Superior temporal gyrus (tissue), 1 donor: Measurements from ENCODE around the gene NPHS1.
"Not testable (repeated sequence)": the region's sequence is repeated elsewhere in the genome, so short reads cannot be mapped to it uniquely, and the experiment has no call there.

Experiments
- DNase-seq: peaks from one replicate; pipeline ENCODE4 v3.0.0-alpha.2; 2016; ENCODE audit errors: extremely low spot score

The NPHS1 gene

DNA sequence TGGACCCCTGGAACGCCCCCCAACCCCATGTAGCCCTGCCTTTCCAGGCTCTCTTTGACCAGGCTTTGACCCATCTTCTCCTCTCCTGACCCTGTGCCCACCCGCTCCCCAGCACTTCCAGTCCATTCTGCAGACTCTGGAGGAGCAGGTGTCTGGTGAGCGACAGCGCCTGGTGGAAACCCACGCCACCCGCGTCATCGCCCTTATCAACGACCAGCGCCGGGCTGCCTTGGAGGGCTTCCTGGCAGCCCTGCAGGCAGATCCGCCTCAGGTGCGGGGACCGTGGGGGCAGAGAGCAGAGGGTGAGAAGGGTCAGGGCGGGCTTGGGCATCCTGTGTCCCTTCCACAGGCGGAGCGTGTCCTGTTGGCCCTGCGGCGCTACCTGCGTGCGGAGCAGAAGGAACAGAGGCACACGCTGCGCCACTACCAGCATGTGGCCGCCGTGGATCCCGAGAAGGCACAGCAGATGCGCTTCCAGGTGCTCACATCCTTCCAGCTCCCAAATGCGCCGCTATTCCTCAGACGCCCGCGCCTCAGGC lies 22.2 kb upstream of the NPHS1 start:
- DNase-seq = no peak

DNA sequence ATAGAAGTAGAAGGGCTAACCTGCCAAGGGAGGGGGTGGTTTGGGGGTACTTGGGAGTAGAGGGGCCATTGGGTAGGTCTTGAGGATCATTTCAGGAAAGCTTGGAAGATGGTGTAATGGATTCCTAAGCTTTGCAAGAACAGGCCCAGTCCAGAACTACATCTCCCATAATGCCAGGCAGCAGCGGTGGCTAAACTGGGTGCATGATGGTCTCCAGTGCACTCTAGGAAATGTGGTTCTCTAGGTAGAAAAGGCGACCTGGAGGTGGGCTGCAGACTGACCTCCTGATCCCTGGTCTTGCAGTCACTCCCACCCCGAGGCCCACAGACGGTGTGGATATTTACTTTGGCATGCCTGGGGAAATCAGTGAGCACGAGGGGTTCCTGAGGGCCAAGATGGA lies 19.9 kb upstream of the NPHS1 start:
- DNase-seq = no peak

DNA sequence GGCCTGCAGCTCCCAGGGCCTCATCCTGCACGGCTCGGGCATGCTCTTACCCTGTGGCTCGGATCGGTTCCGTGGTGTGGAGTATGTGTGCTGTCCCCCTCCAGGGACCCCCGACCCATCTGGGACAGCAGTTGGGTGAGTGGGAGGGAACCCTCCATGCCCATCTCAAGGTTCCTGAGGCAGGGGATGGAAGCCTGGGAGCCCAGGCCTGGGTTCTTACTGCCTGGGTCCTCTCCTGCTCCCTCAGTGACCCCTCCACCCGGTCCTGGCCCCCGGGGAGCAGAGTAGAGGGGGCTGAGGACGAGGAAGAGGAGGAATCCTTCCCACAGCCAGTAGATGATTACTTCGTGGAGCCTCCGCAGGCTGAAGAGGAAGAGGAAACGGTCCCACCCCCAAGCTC lies 19.3 kb upstream of the NPHS1 start:
- no peak for DNase-seq

DNA sequence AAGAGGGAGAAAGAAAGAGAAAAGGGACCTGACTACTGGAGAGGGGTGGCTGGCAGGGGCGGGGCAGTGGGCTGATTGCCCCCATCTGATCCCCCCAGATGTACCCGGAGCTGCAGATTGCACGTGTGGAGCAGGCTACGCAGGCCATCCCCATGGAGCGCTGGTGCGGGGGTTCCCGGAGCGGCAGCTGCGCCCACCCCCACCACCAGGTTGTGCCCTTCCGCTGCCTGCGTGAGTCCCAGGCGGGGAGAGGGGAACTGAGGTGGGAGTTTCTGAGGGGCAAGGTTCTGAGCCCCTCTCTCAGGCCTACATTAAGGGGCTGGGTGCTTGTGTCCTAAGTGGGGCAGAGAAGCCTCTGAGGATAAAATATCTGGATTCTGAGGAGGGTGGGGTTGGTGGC lies 18.5 kb upstream of the NPHS1 start:
- DNase-seq = no peak

DNA sequence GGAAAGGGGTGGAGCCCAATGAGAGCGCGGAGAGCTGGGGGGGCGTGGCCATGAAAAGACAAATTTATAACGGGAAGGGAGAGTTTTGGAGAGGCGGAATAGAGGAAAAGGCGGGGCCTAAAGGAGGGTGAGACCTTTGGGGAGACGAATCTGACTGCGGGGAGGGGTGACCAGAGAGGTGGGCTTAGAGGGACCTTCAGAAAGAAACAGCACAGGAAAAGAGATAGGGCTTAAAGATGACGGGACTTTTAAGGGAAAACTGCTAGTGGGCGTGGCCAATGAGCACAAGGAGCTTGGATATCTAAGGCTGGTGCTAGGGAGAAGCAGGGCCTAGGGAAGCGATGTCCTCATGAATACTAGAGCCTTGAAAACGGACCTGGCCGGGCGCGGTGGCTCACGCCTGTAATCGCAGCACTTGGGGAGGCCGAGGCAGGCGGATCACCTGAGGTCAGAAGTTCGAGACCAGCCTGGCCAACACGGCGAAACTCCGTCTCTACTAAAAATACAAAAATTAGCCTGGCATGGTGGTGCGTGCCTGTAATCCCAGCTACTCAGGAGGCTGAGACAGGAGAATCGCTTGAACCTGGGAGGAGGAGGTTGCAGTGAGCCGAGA lies 17.9 kb upstream of the NPHS1 start:
- DNase-seq = not testable (repeated sequence)

DNA sequence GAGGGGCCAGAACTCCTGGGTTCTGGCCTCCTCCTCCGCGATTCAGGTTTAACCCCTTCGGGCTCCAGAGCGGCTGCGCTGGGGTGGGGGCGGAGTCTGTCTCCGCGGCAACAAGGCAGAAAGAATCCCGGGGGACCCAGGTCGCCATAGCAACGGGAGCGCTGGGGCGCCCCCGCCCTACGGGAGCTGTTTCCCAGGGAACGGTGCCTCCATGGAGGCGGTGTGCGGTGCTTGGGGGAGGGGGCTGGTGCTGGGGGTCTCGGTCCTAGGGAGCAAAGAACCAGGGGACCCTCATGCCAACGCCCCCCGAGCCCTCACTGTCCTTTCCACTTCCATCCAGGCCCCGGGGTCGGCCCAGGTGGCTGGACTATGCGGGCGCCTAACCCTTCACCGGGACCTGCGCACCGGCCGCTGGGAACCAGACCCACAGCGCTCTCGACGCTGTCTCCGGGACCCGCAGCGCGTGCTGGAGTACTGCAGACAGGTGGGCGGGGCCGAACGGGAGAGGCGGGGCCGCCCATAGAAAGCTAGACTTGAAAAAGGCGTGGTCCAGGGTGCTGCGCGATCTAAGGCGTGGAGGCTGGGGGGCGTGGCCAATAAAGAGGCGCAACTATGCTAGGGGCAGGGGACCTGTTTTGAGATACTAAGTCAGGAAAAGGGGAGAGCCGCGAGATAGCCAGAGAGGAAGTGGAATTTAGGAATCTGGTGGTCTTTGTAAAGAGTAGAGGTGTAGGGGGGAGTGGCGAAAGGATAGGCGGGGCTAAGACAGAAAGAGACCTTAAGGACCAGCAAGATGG lies 17.2 kb upstream of the NPHS1 start:
- DNase-seq = peak; percentile 82

DNA sequence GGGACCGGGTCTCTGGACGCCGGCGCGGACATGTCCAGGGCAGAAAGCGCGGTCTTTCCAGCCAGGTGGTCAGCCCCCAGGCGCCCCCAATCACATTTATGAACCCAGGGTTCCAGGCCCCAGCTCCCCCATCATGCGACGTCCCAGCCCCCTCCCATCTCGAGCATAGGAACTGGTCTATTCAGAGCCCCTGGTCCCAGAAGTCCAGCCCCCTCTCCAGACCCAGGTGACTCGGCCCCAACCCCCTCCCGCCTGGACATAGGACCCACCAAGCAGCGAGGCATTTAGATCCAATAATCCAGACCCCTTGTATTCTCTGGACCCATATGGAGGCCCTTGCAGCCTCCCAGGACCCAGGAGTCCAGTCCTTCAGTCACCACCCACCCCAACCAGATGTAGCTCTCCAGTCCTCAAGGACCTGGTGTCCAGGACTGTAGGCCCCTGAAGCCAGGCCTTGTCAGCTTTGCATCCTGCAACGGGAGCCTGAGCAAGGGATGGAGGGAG lies 16.6 kb upstream of the NPHS1 start:
- DNase-seq = no peak

DNA sequence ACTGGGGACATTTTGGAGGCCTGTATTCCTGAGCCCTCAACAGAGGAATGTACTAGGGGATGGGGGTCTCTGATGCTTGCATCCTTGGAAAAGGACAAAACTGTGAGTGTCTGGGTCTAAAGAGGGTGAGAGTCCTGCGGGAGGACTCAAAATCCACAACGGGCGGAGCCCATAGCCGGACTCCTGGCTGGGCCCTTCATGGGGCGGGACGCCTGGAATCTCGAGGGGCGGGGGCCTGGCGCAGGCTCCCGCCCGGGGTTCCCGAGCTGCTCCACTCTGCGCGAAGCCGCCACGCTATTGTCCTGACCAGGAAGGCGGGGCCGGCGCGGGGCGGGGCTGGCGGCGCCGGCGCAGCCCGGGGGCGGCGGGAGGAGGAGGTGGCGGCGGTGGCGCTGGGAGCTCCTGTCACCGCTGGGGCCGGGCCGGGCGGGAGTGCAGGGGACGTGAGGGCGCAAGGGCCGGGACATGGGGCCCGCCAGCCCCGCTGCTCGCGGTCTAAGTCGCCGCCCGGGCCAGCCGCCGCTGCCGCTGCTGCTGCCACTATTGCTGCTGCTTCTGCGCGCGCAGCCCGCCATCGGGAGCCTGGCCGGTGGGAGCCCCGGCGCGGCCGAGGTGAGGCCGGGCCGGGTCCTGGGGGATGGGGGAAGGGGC lies 16.0 kb upstream of the NPHS1 start, which contains the start of gene APLP1:
Gene APLP1, plus strand, starts transcription at position 403 of the 651 bp plus-strand sequence. Its CDS starts 63 bp downstream, at position 466.
- DNase-seq = peak; percentile 84

DNA sequence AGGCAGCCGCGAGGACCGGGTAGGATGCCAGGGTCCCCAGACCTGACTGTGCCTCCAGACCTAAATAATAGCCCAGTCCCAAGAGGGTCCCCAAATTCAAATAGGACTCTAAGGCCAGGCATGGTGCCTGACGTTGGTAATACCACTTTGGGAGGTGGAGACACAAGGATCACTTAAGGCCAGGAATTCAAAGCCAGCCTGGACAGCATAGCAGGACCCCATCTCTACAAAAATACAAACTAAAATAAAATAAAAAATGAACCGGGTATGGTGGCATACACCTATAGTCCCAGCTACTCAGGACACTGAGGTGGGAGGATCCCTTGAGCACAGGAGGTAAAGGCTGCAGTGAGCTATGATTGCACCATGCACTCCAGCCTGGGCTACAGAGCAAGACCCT lies 10.7 kb upstream of the NPHS1 start:
- DNase-seq = no peak

DNA sequence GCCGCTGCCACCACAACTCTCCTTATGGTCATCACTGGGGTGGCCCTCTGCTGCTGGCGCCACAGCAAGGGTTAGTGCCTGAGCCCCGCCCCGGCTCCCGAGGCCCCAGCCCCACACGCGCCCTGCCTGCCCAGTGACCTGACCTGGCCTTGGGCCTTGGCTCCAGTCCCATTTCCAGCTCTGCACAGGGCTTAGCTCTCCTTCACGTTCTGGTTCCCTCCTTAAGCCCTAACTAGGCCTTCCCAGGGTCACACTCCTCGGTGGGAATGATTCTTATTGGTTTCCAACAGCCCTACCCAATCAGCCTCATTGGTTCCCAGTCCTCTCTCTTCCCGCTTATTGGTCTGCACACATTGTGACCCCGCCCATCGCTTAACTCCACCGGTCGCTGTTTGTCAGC lies 10.2 kb upstream of the NPHS1 start:
- DNase-seq = no peak

DNA sequence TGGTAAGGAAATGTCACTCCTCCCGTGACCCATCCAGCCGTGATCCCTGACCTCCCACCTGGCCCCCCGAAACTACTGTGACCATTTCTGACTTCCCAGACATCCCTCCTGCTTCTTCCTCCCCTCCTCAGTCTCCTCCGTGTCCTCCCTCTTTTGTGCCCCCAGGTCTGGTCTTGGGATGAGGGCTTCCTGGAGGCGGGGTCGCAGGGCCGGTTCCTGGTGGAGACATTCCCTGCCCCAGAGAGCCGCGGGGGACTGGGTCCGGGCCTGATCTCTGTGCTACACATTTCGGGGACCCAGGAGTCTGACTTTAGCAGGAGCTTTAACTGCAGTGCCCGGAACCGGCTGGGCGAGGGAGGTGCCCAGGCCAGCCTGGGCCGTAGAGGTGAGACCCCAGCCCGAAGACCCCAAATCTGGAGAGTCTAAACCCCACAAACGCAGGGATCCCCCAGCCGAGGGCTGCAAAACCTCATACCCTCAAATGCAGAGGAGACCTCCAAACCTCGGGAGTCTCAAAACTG lies 9.4 kb upstream of the NPHS1 start:
- no peak for DNase-seq

DNA sequence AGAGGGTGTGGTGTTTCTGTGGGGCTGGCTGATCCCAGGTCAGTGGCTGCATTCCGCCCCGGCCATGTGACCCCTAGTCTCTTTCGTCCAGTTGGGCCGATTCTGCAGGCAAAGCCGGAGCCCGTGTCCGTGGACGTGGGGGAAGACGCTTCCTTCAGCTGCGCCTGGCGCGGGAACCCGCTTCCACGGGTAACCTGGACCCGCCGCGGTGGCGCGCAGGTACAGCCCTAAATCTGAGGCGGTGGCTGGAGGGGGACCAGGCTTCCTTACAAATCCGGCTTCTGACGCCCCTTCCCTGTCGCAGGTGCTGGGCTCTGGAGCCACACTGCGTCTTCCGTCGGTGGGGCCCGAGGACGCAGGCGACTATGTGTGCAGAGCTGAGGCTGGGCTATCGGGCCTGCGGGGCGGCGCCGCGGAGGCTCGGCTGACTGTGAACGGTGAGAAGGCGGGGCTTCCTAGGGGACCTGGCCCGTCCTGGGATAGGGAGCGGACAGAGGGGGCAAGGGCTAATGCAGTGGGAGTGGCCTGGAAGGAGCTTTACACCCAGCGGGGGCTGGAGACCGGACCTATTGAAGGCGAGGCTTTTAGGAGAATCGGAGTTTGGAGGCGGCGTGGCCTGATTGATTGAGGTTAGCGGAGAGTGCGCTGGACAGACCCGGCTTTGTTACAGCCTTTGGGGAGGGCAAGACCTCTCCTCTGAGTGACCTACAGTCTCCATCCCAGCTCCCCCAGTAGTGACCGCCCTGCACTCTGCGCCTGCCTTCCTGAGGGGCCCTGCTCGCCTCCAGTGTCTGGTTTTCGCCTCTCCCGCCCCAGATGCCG lies 8.7 kb upstream of the NPHS1 start:
- DNase-seq = no peak

DNA sequence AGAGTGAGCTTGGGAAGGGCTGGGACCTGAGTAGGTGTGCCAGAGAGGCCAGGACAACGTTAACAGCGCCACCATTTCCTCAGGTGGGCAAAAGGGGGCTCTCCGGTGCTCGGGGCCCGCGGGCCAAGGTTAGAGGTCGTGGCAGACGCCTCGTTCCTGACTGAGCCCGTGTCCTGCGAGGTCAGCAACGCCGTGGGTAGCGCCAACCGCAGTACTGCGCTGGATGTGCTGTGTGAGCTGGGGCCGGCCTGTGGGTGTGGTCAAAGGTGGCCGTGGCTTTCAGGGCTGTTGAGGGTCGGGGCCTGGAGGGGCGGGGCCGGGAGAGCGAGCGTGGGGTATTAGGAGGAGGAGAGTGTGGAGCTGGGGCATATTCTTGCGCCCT lies 8.1 kb upstream of the NPHS1 start:
- no peak for DNase-seq

DNA sequence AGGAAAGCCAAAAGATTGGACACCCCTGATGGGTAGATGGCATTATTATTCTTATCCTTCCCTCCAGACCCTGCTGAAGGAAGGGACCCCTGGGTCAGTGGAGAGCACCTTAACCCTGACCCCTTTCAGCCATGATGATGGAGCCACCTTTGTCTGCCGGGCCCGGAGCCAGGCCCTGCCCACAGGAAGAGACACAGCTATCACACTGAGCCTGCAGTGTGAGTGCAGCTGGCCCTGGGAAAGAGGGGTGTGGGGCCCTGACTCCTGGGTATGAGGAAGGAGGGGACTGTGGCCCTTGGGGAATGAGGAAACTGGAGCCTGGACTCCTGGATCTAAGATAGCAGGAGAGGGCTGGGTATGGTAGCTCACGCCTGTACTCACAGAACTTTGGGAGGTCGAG lies 7.1 kb upstream of the NPHS1 start:
- no peak for DNase-seq

DNA sequence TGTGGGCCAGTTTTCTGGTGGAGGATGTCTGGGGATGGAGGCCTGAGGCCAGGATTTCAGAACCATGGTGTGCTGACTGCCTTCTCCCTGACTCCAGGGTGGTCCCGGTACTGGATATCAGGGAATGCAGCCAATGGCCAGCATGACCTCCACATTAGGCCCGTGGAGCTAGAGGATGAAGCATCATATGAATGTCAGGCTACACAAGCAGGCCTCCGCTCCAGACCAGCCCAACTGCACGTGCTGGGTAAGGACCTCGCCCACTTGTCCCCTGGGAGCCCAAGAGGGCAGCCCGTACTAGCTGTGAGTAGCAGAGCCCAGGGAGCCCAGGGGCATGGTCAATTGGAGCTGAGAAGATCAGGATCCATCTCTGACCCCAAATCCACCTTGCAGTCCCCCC lies 6.0 kb upstream of the NPHS1 start:
- no peak for DNase-seq

DNA sequence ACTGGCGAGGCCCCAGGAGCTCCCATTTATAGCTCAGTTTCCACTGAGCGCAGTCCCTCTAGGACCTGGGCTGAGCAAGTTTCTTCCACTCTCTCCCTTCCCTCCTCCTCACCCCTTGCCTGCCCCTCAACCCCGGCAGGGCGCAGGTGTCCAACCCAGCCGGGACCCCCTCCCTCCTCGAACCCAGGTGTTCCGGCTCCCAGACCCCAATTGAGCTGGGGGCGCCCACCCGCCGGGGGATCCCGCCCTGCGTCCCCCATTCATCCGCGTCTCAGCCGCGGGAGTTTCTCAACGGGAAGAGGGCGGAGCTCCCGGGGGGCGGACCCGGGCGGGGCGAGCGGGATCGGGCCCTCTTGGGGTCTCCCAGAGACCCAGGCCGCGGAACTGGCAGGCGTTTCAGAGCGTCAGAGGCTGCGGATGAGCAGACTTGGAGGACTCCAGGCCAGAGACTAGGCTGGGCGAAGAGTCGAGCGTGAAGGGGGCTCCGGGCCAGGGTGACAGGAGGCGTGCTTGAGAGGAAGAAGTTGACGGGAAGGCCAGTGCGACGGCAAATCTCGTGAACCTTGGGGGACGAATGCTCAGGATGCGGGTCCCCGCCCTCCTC lies 4.3 kb upstream of the NPHS1 start, which contains the start of gene KIRREL2:
Gene KIRREL2, plus strand, starts transcription at position 366 of the 604 bp plus-strand sequence. Its CDS starts 209 bp downstream, at position 575.
- no peak for DNase-seq

DNA sequence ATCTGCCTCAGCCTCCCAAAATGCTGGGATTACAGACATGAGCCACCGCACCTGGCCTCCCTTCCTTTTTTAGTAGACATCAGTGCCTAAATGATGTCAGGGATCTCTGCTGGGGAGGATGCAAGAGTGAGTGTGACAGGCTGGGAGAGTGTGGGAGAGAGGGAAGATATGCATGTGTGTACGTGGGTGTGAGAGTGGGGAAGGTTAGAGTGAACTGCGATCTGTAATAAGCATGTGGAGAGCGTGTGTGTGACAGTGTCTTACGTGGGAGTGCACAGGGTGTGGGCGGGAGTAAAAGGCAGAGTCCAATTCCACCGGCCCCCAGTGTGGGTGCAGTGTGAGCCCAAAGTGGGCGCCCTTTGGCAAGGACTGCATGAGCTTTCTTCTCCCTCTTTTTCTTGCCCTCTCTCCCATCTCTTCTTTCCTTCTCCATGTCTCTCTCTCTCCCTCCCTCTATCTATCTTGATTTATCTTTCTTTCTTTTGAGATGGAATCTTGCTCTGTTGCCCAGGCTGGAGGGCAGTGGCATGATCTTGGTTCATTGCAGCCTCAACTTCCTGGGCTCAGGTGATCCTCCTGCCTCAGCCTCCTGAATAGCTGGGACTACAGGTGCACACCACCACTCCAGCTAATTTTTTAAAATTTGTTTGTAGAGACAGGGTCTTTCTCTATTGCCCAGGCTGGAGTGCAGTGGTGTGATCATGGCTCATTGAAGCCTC lies 893 bp upstream of the NPHS1 start:
- DNase-seq = no peak

DNA sequence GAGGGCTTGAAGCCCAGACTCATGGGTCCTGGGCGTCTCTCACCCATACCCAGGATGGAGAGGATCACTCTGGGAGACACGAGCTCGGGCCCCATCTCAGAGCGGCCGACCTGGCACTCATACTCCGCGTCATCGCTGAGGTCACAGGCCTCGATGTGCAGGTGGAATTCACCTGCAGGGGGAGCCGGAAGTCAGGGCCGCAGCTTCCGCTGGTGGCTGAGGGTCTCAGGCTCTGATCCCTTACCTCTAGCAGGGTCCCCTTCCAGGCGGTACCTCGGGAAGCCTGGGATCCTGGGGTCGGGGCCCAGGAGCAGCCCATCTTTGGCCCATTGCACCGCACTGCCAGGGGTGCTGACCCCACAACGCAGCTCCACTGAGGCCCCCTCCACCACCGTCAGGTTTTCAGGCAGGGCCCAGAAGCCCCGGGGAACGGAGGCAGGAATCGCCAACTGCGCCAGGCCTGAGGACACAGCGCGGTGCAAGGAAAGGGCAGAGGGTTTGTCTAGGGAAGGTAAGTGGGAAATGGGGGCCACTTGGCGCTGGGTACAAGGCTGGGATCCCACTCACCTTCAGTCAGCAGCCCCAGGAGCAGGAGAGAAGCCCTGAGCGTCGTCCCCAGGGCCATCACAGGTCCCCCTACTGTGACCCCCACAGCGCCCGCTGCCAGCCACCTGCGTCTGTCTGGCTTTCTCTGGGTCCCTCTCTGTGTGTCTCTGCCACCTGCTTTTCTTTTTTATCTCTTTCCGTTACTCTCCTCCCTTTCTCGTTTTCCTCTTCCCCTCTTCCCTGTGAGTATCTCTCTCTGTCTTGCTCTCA lies 883 bp downstream of the NPHS1 start:
- no peak for DNase-seq

DNA sequence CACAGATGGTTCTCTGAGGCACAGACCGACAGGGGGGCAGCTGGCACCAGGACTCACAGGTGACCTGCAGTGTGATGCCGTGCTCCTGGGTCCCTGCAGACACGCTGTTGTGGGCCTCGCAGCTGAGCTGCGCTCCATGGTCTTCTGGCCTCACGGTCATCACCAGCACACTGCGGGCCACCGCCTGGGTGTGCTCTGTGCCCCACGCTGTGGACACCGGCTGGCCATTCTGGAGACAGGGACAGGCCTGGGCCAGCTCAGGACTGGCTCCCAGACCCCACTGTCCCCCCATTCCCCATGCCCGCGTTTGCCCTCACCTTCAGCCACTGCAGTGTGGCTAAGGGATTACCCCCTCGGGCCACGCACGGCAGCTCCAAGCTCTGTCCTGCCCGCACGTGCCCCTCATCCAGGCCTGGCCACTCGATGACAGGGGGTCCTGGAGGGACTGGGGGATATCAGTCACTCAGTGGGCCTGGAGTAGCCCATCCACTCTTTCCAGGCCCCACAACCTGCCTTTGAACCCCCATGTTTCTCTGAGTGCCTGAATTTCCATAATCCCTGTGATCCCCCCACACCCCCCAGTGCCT lies 3.3 kb downstream of the NPHS1 start:
- no peak for DNase-seq
